ENCODE data around the gene LARGE2.
A peak's percentile ranks its signal among the peaks of the same experiment; 100 is the strongest.

Gene LARGE2

GRCh38 chr11:45930951-45931570 is 8.6 kb downstream of the LARGE2 start:
- no peak for DNase-seq

GRCh38 chr11:45931739-45932138 is 9.3 kb downstream of the LARGE2 start:
- DNase-seq, result no peak

- DNase-seq, result no peak
These were observed 9.8 kb downstream of the LARGE2 start for GRCh38 chr11:45932217-45932616.

- no peak for DNase-seq
These were observed 10.8 kb downstream of the LARGE2 start for GRCh38 chr11:45933131-45933831.

GRCh38 chr11:45933846-45934579 is 11.6 kb downstream of the LARGE2 start:
- DNase-seq, result no peak

- no peak for DNase-seq
These were observed 12.3 kb downstream of the LARGE2 start for GRCh38 chr11:45934580-45935318.

GRCh38 chr11:45935349-45936064 is 13.1 kb downstream of the LARGE2 start:
- DNase-seq, result no peak

GRCh38 chr11:45936511-45937054 is 14.1 kb downstream of the LARGE2 start:
- no peak for DNase-seq

- DNase-seq, result no peak
These were observed 15.5 kb downstream of the LARGE2 start for GRCh38 chr11:45937916-45938315.

GRCh38 chr11:45939836-45940235 is 17.4 kb downstream of the LARGE2 start:
- DNase-seq, result no peak

- DNase-seq, result no peak
These were observed 18.8 kb downstream of the LARGE2 start for GRCh38 chr11:45941285-45941684.

GRCh38 chr11:45942381-45942780 is 19.9 kb downstream of the LARGE2 start:
- DNase-seq, result no peak

- no peak for DNase-seq
These were observed 23.0 kb downstream of the LARGE2 start for GRCh38 chr11:45945397-45945999.

GRCh38 chr11:45947885-45948284 is 25.4 kb downstream of the LARGE2 start:
- no peak for DNase-seq

GRCh38 chr11:45948356-45948755 is 25.9 kb downstream of the LARGE2 start:
- no peak for DNase-seq

GRCh38 chr11:45949992-45950407 is 27.5 kb downstream of the LARGE2 start:
- DNase-seq, result no peak

GRCh38 chr11:45959851-45960250 is 37.4 kb downstream of the LARGE2 start:
- DNase-seq, result no peak

GRCh38 chr11:45960387-45961095 is 38.1 kb downstream of the LARGE2 start:
- DNase-seq, result no peak

GRCh38 chr11:45961751-45962240 is 39.3 kb downstream of the LARGE2 start:
- DNase-seq, result no peak

- peak; percentile 46 for DNase-seq
These were observed 42.5 kb downstream of the LARGE2 start for GRCh38 chr11:45964911-45965389.

GRCh38 chr11:45967506-45967905 is 45.0 kb downstream of the LARGE2 start:
- no peak for DNase-seq

Data from NCI-H1694 (cell line).